Retina (tissue), 1 donor: ENCODE results near the gene CACNA1I.
"Not testable (repeated sequence)": the region's sequence is repeated elsewhere in the genome, so short reads cannot be mapped to it uniquely, and the experiment has no call there.

ENCODE experiments used
- DNase-seq: peaks from one replicate; pipeline ENCODE4 v3.0.0-alpha.2; 2016

CACNA1I gene

GRCh38 chr22:39724390-39724789, 153.8 kb downstream of the CACNA1I start:
- DNase-seq: no peak

- DNase-seq: no peak
Observed at GRCh38 chr22:39724857-39725256, 154.3 kb downstream of the CACNA1I start.

- DNase-seq: no peak
Observed at GRCh38 chr22:39725351-39726035, 154.9 kb downstream of the CACNA1I start.

- no peak for DNase-seq
Observed at GRCh38 chr22:39727541-39727940, 157.0 kb downstream of the CACNA1I start.

- no peak for DNase-seq
Observed at GRCh38 chr22:39728236-39728860, 157.8 kb downstream of the CACNA1I start.

DNA sequence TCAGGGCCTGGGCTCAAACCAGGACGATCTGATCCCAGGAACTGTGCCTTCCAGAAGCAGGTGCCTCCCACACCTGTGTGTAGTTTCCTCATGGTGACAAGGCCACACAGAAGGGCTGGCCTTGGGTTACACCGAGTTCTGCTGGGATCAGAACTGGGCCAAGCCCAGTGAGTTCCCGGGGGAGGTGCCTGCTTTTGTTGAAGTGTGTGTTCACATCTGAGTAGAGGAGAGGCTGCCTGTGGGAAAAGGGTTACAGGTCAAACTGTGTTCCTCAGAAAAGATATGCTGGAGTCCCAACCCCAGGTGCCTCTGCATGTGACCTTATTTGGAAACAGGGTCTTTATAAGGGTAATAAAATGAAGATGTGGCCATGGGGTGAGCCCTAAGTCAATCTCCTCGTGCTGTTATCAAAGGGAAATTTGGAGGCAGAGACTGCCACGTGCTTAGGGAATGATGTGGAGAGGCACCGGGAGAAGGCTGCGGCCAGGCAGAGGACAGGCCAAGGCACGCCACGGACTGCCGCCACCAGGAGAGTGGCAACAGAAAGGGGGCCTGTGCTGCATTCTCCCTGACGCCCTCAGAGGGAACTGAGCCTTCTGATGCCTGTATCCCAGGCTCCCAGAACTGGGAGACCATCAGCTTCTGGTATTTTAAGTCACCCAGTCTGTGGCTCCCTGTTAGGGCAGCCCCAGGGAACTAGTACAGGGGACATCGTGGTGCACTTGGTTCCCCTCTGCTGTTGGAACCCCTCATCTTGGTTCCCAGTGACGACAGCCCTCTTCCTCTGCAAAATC, 158.8 kb downstream of the CACNA1I start:
- DNase-seq: no peak

DNA sequence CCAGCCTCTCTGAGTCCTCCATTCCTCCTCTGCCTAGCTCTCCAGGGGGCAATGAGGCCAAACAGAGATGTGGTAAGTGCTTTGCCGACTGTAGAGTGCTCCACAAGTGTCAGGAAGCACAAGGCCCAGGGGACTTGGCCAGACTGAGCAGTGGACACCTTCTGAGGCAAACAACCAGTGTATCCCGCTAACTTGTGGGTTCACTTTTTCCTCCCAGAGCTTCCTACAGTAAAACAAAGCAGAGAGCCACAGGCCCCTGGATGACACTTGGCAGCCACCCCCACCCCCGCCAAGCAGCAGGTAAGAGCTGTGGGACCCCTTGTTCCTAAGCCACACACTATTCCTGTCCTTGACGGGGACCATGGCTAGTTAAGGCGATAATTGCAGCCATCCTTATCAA, 160.9 kb downstream of the CACNA1I start:
- no peak for DNase-seq

DNA sequence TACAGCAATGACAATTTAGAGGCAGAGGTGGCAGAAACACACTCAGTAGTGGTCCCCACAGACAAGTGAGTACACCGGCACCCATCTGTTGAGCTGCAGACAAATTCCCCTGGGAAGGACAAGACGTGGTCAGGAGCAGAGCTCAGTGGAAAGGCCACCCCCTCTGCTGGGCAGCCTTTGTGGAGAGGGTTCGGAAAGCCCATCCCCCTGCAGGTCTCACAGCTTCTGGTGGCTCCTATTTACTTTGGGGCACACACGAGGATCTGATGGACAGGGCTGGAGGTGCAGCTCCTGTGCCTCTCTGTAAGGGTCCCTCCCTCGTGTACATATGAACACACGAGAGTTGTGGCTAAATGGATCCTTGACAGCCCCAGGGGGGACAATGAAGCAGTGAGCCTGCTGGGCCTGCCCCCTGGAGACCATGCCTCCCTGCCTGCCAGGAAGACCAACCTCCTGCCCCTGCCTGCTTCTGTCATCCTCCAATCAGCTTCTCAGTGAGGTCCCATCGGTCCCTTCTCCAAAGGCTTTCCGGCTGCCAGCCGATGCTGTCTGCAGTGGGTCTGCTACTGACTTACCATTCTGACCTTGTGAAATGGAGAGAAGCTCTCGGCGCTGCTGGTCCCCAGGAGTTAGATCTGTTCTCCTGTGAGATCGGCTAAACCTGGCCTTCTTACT, 161.5 kb downstream of the CACNA1I start:
- DNase-seq: peak; percentile 49

DNA sequence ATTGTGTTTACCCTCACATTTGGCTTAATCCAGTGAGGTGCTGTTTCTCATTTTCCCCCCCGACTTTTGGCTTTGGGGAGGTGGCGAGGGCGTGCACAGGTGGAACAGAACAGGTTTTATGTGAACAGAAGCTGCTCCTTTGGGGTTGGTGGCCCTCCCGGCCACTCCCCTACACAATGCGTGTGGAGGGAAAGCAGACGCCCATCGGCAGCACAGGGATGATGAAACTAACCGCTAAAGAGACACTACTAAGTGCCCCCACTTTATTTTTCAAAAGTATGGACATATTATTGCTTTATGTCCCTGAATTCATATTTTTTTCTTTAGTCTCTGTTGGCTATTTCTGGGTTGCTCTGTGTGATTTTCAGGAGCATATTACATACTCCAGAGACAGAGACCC, 162.1 kb downstream of the CACNA1I start:
- DNase-seq: no peak

DNA sequence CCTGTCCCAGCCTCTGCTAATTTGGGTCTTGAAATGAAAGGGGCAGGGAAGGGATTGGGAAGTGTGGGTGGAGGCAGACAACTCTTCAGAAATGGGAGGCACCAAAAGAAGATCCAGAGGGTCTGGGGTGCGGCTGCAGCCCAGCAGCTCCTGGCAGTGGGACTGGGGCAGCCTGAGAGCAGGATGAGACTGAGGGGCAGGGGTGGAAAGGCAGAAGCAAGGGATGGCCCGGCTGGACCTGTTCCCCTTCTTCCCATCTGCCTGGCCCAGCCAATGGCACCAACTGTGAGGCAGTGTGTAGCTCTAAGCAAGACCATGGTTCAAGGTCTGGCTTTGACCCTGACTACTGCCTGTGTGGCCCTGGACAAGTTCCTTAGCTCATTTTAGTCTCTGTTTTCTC, 162.6 kb downstream of the CACNA1I start:
- no peak for DNase-seq

- DNase-seq: not testable (repeated sequence)
Observed at GRCh38 chr22:39734046-39734445, 163.5 kb downstream of the CACNA1I start.

GRCh38 chr22:39734866-39735265, 164.3 kb downstream of the CACNA1I start:
- no peak for DNase-seq

DNA sequence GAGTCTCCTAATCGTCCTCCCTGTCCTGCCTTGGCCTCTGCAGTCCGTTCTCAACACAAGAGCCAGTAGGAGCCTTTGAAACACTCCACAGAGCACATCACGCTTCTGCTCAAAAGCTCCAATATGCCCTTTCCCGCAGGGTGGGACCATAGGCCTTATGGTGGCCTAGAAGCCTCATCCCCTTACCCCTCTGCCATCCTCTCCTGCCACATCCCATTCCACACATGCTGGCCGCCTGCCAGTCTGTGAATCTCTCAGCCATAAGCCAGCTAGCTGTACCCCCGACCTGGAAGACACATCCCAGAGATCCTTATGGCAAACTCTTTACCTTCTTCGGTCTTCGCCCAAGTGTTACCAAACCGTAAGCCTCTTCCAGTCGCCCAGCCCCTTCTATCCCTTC, 165.2 kb downstream of the CACNA1I start:
- DNase-seq: no peak

GRCh38 chr22:39738746-39739145, 168.2 kb downstream of the CACNA1I start:
- no peak for DNase-seq
